ENCODE data around the gene DNHD1. TPM values are rescaled to one million over a fixed set of nuclear protein-coding genes. Genes with fewer than 3 reads are reported as not detected.

The DNHD1 gene
- total RNA-seq, 1 experiment from 2014 or later = 11.5 TPM

GRCh38 chr11:6565325-6565724, 68.2 kb downstream of the DNHD1 start:
- H3K9me3 Mint-ChIP-seq = no peaks in the 10 kb centered on the region
- ATAC-seq (no peak), DNase-seq (ENCODE audit: low spot score) (no peak)
- peaks cover 18% of the 10 kb centered on the region for H3K4me1 Mint-ChIP-seq
- no peak overlapping the region for H3K27ac Mint-ChIP-seq
- ChIA-PET POLR2A (interaction anchor here (1.0 kb wide), 1 partner anchor 84 kb away, joined by 3 read pairs; the partner anchor contains the start of genes ARFIP2 and TIMM10B), CTCF (interaction anchor here (2.1 kb wide), 1 partner anchor 34 kb away, joined by 12 read pairs; no protein-coding TSS in a partner anchor)
- no peaks in the 10 kb centered on the region for H3K27me3 Mint-ChIP-seq (ENCODE audit: low read depth)
- TF ChIP-seq FOXJ3 (CRISPR knock-in tag; IDR thresholded peaks at IDR 0.05; ENCODE audit: borderline replicate concordance) = no peak
- no peaks in the 10 kb centered on the region for H3K36me3 Mint-ChIP-seq
- no peak overlapping the region for H3K4me3 Mint-ChIP-seq

- H3K36me3 Mint-ChIP-seq = no peaks in the 10 kb centered on the region
- H3K27ac Mint-ChIP-seq = no peak overlapping the region
- ATAC-seq (no peak), DNase-seq (ENCODE audit: low spot score) (no peak)
- TF ChIP-seq MAX (CRISPR knock-in tag; IDR thresholded peaks at IDR 0.05) (no peak), RORB (CRISPR knock-in tag; IDR thresholded peaks at IDR 0.05) (no peak), ZNF425 (CRISPR knock-in tag; conservative IDR thresholded peaks at IDR 0.05) (no peak), ELF4 (CRISPR knock-in tag; IDR thresholded peaks at IDR 0.05; ENCODE audit: low read depth) (no peak), ATF3 (CRISPR knock-in tag; conservative IDR thresholded peaks at IDR 0.05) (no peak), ATF1 (CRISPR knock-in tag; IDR thresholded peaks at IDR 0.05) (no peak)
- no peaks in the 10 kb centered on the region for H3K9me3 Mint-ChIP-seq
- ChIA-PET POLR2A (interaction anchor here (0.5 to 1.0 kb wide), 2 partner anchors 46 to 85 kb away, joined by 3 read pairs; partner anchors contain the start of genes ARFIP2, TAF10 and TIMM10B), CTCF (interaction anchor here (2.1 kb wide), 1 partner anchor 35 kb away, joined by 12 read pairs; no protein-coding TSS in a partner anchor)
- no peaks in the 10 kb centered on the region for H3K27me3 Mint-ChIP-seq (ENCODE audit: low read depth)
- H3K4me1 Mint-ChIP-seq = peaks cover 18% of the 10 kb centered on the region
- H3K4me3 Mint-ChIP-seq = no peak overlapping the region
These were observed 69.1 kb downstream of the DNHD1 start for GRCh38 chr11:6565988-6566703.

GRCh38 chr11:6566704-6567370, 69.8 kb downstream of the DNHD1 start:
- H3K4me1 Mint-ChIP-seq = peaks cover 18% of the 10 kb centered on the region
- H3K9me3 Mint-ChIP-seq = no peaks in the 10 kb centered on the region
- DNase-seq (ENCODE audit: low spot score) (no peak), ATAC-seq (no peak)
- H3K36me3 Mint-ChIP-seq = no peaks in the 10 kb centered on the region
- H3K27ac Mint-ChIP-seq = no peak overlapping the region
- CTCF ChIA-PET = interaction anchor here (2.5 kb wide), 1 partner anchor 36 kb away, joined by 8 read pairs; no protein-coding TSS in a partner anchor
- no peaks in the 10 kb centered on the region; the same call in 1 of the 2 replicates for H3K27me3 Mint-ChIP-seq (ENCODE audit: low read depth)
- TF ChIP-seq NR2C2 (CRISPR knock-in tag; IDR thresholded peaks at IDR 0.05) = no peak
- no peak for TF ChIP-seq OVOL2 (CRISPR knock-in tag; IDR thresholded peaks at IDR 0.05; ENCODE audit: borderline replicate concordance)
- no peak for TF ChIP-seq ZNF138 (CRISPR knock-in tag; conservative IDR thresholded peaks at IDR 0.05)
- no peak for TF ChIP-seq E2F5 (CRISPR knock-in tag; IDR thresholded peaks at IDR 0.05)
- no peak for TF ChIP-seq TEAD4 (CRISPR knock-in tag; IDR thresholded peaks at IDR 0.05)
- no peak for TF ChIP-seq ATF6 (CRISPR knock-in tag; IDR thresholded peaks at IDR 0.05)
- TF ChIP-seq ZNF281 (CRISPR knock-in tag; IDR thresholded peaks at IDR 0.05) = no peak
- no peak for TF ChIP-seq AR (CRISPR knock-in tag; IDR thresholded peaks at IDR 0.05)
- POLR2A ChIA-PET = no interaction called here
- H3K4me3 Mint-ChIP-seq = no peak overlapping the region
